HepG2 (cell line): ENCODE results near the gene CTNNA3. TPM values are rescaled to one million over a fixed set of nuclear protein-coding genes. Genes with fewer than 3 reads are reported as not detected.

ENCODE experiments used
- ATAC-seq: fragments of 200-7000 bp; cut with Tn5 transposase; 3 replicates; pipeline ENCODE4 v1.9.1; 2020; ENCODE audit warnings: mild to moderate bottlenecking, moderate library complexity
- BruUV-seq: library from RNA; stranded (reverse); fragments of 400-500 nt; replicated peaks from 2 replicates; lab custom pipeline; 2021; lab: Mats Ljungman, UMichigan
- CTCF ChIA-PET: fragments of 300-600 bp; formaldehyde crosslinking; extraction: SDS; loops from one replicate; lab custom pipeline; 2021; ENCODE audit warnings: low total read pairs, inconsistent platforms, low intra/inter-chr PET ratio; lab: Yijun Ruan, JAX
- POLR2A ChIA-PET: fragments of 350-600 bp; sonication (Branson Sonifier 250); formaldehyde crosslinking; loops from one replicate; lab custom pipeline; 2020; ENCODE audit warnings: antibody characterized with exemption, inconsistent platforms; lab: Yijun Ruan, JAX
- DNase-seq: peaks from one replicate; pipeline ENCODE4 v3.0.0-alpha.2; 2015; ENCODE audit warnings: low spot score
- FAIRE-seq: peaks from 3 replicates; lab custom pipeline; 2011; peaks lifted over from hg19 to GRCh38; lab: Jason Lieb, UNC
- H2AFZ ChIP-seq: one replicate; pipeline ENCODE4 v1.6.1; 2011; ENCODE audit warnings: low read length, inconsistent platforms
- H3K27ac ChIP-seq: fragments of 300-600 bp; 3 replicates; pipeline ENCODE4 v1.8.0; 2011; ENCODE audit warnings: mixed run types, mild to moderate bottlenecking, mixed read lengths, low read length, inconsistent platforms; ENCODE audit not compliant: insufficient read depth; ENCODE audit errors: extremely low read length
- H3K27me3 ChIP-seq, 2 experiments: fragments of 200-600 bp in 1 of 2; 2 replicates in 1 of 2; 3 replicates in 1 of 2; pipeline versions ENCODE4 v1.6.0 to v1.8.0; 2011; ENCODE audit warnings: low read length in 2 of 2, mild to moderate bottlenecking in 2 of 2, moderate library complexity in 2 of 2, inconsistent platforms in 1 of 2; ENCODE audit not compliant: insufficient read depth in 2 of 2, control insufficient read depth in 1 of 2
- H3K36me3 ChIP-seq, 2 experiments: fragments of 200-600 bp in 1 of 2; replicated peaks in 1 of 2; 2 replicates in 1 of 2; 3 replicates in 1 of 2; pipeline versions ENCODE4 v1.5.1 to v1.8.0; 2011; ENCODE audit warnings: low read length in 2 of 2, inconsistent platforms in 1 of 2; ENCODE audit not compliant: insufficient read depth in 2 of 2, control insufficient read depth in 1 of 2
- H3K4me1 ChIP-seq: 2 replicates; pipeline ENCODE4 v1.5.1; 2012; ENCODE audit warnings: low read length, inconsistent platforms; ENCODE audit not compliant: insufficient read depth
- H3K4me2 ChIP-seq: 2 replicates; pipeline ENCODE4 v1.6.0; 2011; ENCODE audit warnings: low read depth, low read length, inconsistent platforms
- H3K4me3 ChIP-seq, 3 experiments: fragments of 200-600 bp in 1 of 3; sonication (generic), shearing (Covaris generic) in 1 of 3; replicated peaks in 1 of 3; 2 replicates each; pipeline ENCODE4 v1.5.1; 2011 to 2016; ENCODE audit warnings: low read length in 3 of 3, inconsistent platforms in 2 of 3, low read depth in 2 of 3, mild to moderate bottlenecking in 2 of 3, control low read depth in 1 of 3, mixed read lengths in 1 of 3; ENCODE audit not compliant: insufficient read depth in 1 of 3
- H3K79me2 ChIP-seq: one replicate; pipeline ENCODE4 v1.6.1; 2011; ENCODE audit warnings: low read length, inconsistent platforms; ENCODE audit not compliant: insufficient read depth
- H3K9ac ChIP-seq: 2 replicates; pipeline ENCODE4 v1.6.0; 2011; ENCODE audit warnings: mild to moderate bottlenecking, low read depth, low read length, inconsistent platforms; ENCODE audit not compliant: insufficient read depth
- H3K9me3 ChIP-seq: 2 replicates; pipeline ENCODE4 v1.5.1; 2012; ENCODE audit warnings: mild to moderate bottlenecking, low read length
- H4K20me1 ChIP-seq: 2 replicates; pipeline ENCODE4 v1.6.0; 2011; ENCODE audit warnings: inconsistent platforms, mild to moderate bottlenecking, low read length, moderate library complexity; ENCODE audit not compliant: insufficient read depth
- AHR ChIP-seq: IDR thresholded peaks from 2 replicates; pipeline ENCODE4 v1.6.1; 2018; ENCODE audit warnings: missing genetic modification reagents, missing compliant biosample characterization
- ATF1 ChIP-seq: IDR thresholded peaks from 2 replicates; pipeline ENCODE4 v1.6.1; 2016; ENCODE audit warnings: mild to moderate bottlenecking, control low read depth
- MTF1 ChIP-seq: sonication (generic); formaldehyde crosslinking; IDR thresholded peaks from 2 replicates; pipeline ENCODE4 v1.5.0; 2020; ENCODE audit warnings: missing genetic modification reagents
- POGZ ChIP-seq: sonication (generic); formaldehyde crosslinking; IDR thresholded peaks from 2 replicates; pipeline ENCODE4 v1.4.0; 2020; ENCODE audit warnings: mild to moderate bottlenecking, missing genetic modification reagents
- POLR2G ChIP-seq: fragments of 200-400 bp; formaldehyde crosslinking; IDR thresholded peaks from 2 replicates; pipeline ENCODE4 v1.6.1; 2018; ENCODE audit warnings: mild to moderate bottlenecking, low read depth, low read length, moderate library complexity
- RERE ChIP-seq: IDR thresholded peaks from 2 replicates; pipeline ENCODE4 v1.6.1; 2016; ENCODE audit warnings: low read depth, missing genetic modification reagents, missing compliant biosample characterization
- RFXAP ChIP-seq: sonication (generic); formaldehyde crosslinking; IDR thresholded peaks from 2 replicates; pipeline ENCODE4 v1.4.0; 2020; ENCODE audit warnings: missing genetic modification reagents, borderline replicate concordance
- SCMH1 ChIP-seq: sonication (generic); formaldehyde crosslinking; IDR thresholded peaks from 2 replicates; pipeline ENCODE4 v1.9.0; 2021; ENCODE audit warnings: missing genetic modification reagents, mild to moderate bottlenecking, borderline replicate concordance
- SMC3 ChIP-seq: IDR thresholded peaks from 2 replicates; pipeline ENCODE4 v1.6.1; 2011; ENCODE audit warnings: low read length, improper control_type of control experiment
- TCF7 ChIP-seq: sonication (generic); IDR thresholded peaks from 2 replicates; pipeline ENCODE4 v1.6.1; 2016; ENCODE audit warnings: antibody characterized with exemption, low read depth
- ZNF121 ChIP-seq: sonication (generic); formaldehyde crosslinking; IDR thresholded peaks from 2 replicates; pipeline ENCODE4 v1.5.0; 2020; ENCODE audit warnings: mild to moderate bottlenecking, missing genetic modification reagents
- ZNF263 ChIP-seq: sonication (generic); formaldehyde crosslinking; IDR thresholded peaks from 2 replicates; pipeline ENCODE4 v1.4.0; 2020; ENCODE audit warnings: missing genetic modification reagents
- ZNF747 ChIP-seq: sonication (generic); formaldehyde crosslinking; IDR thresholded peaks from 2 replicates; pipeline ENCODE4 v1.8.1; 2023; ENCODE audit warnings: missing genetic modification reagents, mild to moderate bottlenecking, borderline replicate concordance
- ZNF777 ChIP-seq: sonication (generic); formaldehyde crosslinking; IDR thresholded peaks from 2 replicates; pipeline ENCODE4 v1.4.0; 2020; ENCODE audit warnings: missing genetic modification reagents
- ZNF792 ChIP-seq: IDR thresholded peaks from 2 replicates; pipeline ENCODE4 v1.6.1; 2016
- ZNF841 ChIP-seq: sonication (generic); formaldehyde crosslinking; IDR thresholded peaks from 2 replicates; pipeline ENCODE4 v1.8.1; 2023; ENCODE audit warnings: missing genetic modification reagents, borderline replicate concordance
- WGBS: methylation state at CpG from one replicate; pipeline ENCODE4 v1.1.6; 2017; ENCODE audit warnings: low lambda C conversion rate; 5-methylcytosine and 5-hydroxymethylcytosine counted together
- in situ Hi-C: cut with HindIII; loops from 2 replicates; pipeline ENCODE4 v1.10.0; 2017; ENCODE audit warnings: low pct_unique_long_range_greater_than_20kb; ENCODE audit not compliant: extremely low pct_ligation_motif_present
- intact Hi-C: fragments of 100-400 bp; cut with micrococcal nuclease; formaldehyde crosslinking; loops from one replicate; pipeline ENCODE4 v1.10.0; 2022; ENCODE audit not compliant: unreplicated experiment
- polyA plus RNA-seq, 8 experiments: library from polyadenylated mRNA; depleted of rRNA in 3 of 8; stranded (reverse) in 7 of 8; unstranded in 1 of 8; fragments of >200 nt; fragmentation: Illumina TruSeq in 4 of 8; extraction: Trizol in 4 of 8; gene quantifications; 2 replicates each; pipeline versions ENCODE4 v1.2.1 to v1.2.3, GENCODE V29; 2011 to 2016; ENCODE audit warnings: low read depth in 4 of 8, missing spikeins in 1 of 8, mixed read lengths in 1 of 8; ENCODE audit not compliant: insufficient read depth in 1 of 8
- total RNA-seq, 5 experiments: library from RNA; depleted of rRNA; stranded (reverse); fragments of >200 nt; fragmentation: Illumina TruSeq; extraction: Trizol; gene quantifications; 2 replicates each; pipeline ENCODE4 v1.2.3, GENCODE V29; 2016; ENCODE audit warnings: low read depth in 1 of 5
- TF ChIP-seq, protein P1 (sequence below): sonication (generic); formaldehyde crosslinking; IDR thresholded peaks from 2 replicates; pipeline ENCODE4 v1.4.0; 2020; ENCODE audit warnings: missing genetic modification reagents, mild to moderate bottlenecking, borderline replicate concordance

CTNNA3 gene
- total and polyA plus RNA-seq, 2 of the 13 experiments (the other 11 are each of a cell fraction or from before 2014, with no cell fraction given), result not detected

DNA sequence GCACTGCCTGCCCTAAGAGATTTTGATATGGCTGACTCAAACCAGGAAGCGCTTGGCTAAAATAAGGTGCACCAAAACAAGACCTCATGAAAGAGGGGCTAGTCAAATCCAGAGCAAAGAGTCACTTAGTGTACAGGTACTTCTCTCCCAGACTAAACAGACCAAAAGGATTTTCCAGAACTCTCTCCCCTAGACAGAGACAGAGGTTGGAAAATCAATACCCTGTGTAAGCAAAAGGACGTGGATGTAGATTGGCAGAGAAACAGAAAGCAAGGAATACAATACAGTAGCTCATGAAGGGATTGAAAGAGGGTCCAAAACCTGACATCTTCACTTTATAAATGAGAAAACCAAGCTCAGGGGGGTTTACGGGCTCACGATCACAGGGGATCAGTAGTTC, 853.1 kb downstream of the CTNNA3 start:
- no peak overlapping the region for H3K9ac ChIP-seq
- POLR2A ChIA-PET, result no interaction called here
- H3K36me3 ChIP-seq, result no peaks in the 10 kb centered on the region
- H2AFZ ChIP-seq, result no peak overlapping the region
- H3K27ac ChIP-seq, result no peak overlapping the region
- WGBS, result 0% methylated on average over 4 of the region's 4 CpGs
- CTCF ChIA-PET, result no interaction called here
- FAIRE-seq (no peak), DNase-seq (no peak), ATAC-seq (no peak)
- H3K4me2 ChIP-seq, result no peak overlapping the region
- H4K20me1 ChIP-seq, result no peaks in the 10 kb centered on the region
- no peaks in the 10 kb centered on the region for H3K4me1 ChIP-seq
- BruUV-seq, result no TSS peak
- in situ Hi-C loops (no loop called here), intact Hi-C loops (no loop called here)
- no peaks in the 10 kb centered on the region for H3K79me2 ChIP-seq
- no peaks in the 10 kb centered on the region; a peak in 1 of 5 replicates for H3K27me3 ChIP-seq
- H3K9me3 ChIP-seq, result no peaks in the 10 kb centered on the region
- no peak overlapping the region for H3K4me3 ChIP-seq
- TF ChIP-seq ZNF841 (no peak), RERE (CRISPR knock-in tag) (no peak), AHR (CRISPR knock-in tag) (no peak), RFXAP (no peak), ATF1 (CRISPR knock-in tag) (no peak), ZNF777 (CRISPR knock-in tag) (no peak), POGZ (no peak), ZNF792 (CRISPR knock-in tag) (no peak), ZNF263 (CRISPR knock-in tag) (no peak), SCMH1 (CRISPR knock-in tag) (no peak), TCF7 (no peak), SMC3 (no peak), POLR2G (no peak), ZNF121 (CRISPR knock-in tag) (no peak), ZNF747 (CRISPR knock-in tag) (no peak), MTF1 (CRISPR knock-in tag) (no peak)
- TF ChIP-seq, protein P1, sequence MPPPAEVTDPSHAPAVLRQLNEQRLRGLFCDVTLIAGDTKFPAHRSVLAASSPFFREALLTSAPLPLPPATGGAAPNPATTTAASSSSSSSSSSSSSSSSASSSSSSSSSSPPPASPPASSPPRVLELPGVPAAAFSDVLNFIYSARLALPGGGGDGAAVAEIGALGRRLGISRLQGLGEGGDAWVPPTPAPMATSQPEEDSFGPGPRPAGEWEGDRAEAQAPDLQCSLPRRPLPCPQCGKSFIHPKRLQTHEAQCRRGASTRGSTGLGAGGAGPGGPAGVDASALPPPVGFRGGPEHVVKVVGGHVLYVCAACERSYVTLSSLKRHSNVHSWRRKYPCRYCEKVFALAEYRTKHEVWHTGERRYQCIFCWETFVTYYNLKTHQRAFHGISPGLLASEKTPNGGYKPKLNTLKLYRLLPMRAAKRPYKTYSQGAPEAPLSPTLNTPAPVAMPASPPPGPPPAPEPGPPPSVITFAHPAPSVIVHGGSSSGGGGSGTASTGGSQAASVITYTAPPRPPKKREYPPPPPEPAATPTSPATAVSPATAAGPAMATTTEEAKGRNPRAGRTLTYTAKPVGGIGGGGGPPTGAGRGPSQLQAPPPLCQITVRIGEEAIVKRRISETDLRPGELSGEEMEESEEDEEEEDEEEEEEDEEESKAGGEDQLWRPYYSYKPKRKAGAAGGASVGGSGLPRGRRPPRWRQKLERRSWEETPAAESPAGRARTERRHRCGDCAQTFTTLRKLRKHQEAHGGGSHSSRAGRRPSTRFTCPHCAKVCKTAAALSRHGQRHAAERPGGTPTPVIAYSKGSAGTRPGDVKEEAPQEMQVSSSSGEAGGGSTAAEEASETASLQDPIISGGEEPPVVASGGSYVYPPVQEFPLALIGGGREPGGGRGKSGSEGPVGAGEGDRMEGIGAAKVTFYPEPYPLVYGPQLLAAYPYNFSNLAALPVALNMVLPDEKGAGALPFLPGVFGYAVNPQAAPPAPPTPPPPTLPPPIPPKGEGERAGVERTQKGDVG (CRISPR knock-in tag), result no peak
